CD4-positive, alpha-beta T cell treated with Interleukin-17A for 4 hours (primary cell): Measurements from ENCODE around the gene YAE1.

Experiments
- DNase-seq: peaks from one replicate; pipeline ENCODE4 v3.0.0-alpha.2; 2020; ENCODE audit warnings: mixed read lengths

Gene YAE1

GRCh38 chr7:39557222-39557621 lies 9.0 kb upstream of the YAE1 start:
- DNase-seq: no peak

GRCh38 chr7:39557911-39558310 lies 8.3 kb upstream of the YAE1 start:
- DNase-seq: no peak

DNA sequence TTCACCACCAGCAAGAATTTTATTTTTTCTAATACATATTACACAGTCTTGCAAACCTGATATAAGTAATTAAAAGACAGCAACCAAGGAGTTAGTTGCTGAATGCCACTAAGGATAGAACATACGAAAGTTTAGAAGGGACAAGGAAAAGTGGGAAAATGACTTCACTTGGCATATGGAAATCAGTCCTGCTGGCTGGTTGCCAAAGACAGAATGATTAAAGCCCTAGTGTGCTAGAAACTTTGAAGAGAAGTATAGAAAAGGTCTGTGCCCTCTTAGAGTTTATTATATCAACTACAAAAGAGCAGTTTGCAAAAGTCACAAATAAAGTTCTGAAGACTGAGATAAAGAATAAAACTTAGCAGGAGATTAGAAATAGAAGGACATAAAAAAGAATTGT lies 5.8 kb upstream of the YAE1 start:
- DNase-seq: no peak

- no peak for DNase-seq
Measured at GRCh38 chr7:39560997-39561396, 5.2 kb upstream of the YAE1 start.

- no peak for DNase-seq
Measured at GRCh38 chr7:39565538-39565937, 666 bp upstream of the YAE1 start.

- no peak for DNase-seq
Measured at GRCh38 chr7:39567294-39567693, 1.1 kb downstream of the YAE1 start.

DNA sequence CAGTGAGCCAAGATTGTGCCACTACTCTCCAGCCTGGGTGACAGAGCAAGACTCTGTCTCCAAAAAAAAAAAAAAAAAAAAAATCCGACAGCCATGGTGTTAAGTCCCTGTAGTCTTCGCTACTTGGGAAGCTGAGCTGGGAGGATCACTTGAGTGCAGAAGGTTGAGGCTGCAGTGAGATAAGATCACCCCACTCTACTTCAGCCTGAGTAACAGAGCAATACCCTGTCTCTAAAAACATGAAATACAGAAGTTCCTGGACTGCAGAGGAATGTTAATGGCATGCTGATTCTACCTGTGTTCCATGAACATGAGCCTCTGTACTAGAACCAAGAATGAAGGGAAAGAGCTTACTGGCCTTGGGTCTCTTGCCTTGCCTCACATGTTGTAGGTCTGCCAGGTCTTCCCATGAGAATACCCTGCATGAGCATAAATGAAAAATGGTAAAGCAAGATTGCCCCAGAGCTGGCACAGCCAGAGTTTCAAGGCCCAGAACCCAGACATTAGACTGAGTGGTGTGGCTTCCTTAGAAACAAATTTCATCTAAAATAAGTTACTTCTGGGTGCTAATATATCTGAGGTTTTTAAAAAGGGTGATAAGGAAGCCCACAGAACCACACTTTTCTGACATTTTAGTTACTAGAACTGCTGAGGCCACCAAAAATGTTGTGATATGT lies 8.6 kb downstream of the YAE1 start:
- DNase-seq: no peak

DNA sequence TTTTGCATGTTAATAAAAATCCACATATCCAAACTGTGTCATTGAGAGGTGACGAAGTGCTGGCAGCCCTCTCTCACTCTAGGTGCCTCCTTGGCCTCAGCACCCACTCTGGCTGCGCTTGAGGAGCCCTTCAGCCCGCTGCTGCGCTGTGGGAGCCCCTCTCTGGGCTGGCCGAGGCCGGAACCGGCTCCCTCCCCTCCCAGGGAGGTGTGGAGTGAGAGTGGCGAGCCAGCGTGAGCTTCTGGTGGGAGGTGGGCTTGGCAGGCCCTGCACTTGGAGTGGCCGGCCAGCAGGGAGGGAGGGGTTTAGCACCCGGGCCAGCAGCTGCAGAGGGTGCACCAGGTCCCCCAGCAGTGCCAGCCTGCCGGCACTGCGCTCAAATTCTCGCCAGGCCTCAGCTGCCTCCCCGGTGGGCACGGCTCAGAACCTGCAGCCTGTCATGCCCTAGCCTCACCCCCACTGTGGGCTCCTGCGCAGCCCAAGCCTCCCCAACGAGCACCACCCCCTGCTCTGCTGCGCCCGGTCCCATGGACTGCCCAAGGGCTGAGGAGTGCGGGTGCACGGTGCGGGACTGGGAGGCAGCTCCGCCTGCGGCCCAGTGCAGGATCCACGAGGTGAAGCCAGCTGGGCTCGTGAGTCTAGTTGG lies 11.1 kb downstream of the YAE1 start:
- DNase-seq: no peak

DNA sequence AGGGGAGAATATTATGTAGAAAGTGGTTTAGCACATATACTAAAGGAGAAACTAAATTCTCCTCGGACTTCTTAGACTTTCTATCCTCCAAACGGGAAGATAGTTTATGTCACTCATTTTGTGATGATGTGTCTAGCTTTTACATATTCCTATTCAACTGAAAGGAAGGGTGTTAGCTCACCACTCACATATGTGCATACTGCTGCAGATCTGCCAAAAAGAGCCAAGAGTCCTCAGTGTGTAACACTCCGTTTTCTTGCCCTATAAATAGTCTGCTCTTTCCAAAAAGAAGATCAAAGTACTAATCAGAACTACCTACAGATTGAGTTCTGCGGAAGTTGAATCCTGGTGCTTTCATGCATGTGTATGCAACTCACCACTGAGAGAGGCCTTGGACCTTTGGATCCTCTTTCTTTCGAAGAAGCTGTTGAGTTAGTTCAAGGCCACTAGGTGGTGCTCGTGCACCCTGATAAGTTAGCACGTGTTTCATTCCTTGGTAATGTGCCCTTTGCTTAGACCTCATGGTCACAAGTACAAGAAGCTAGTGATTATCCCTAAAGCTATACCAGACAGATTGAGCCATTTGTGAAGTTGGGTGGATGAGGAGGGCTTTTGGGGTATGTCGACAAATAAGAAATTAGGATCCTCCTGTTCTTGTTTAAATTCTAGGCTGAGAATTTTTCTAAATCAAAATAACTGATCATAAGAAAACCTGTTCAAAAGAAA lies 14.1 kb downstream of the YAE1 start:
- DNase-seq: peak; percentile 90

- no peak for DNase-seq
Measured at GRCh38 chr7:39582536-39582935, 16.3 kb downstream of the YAE1 start.

DNA sequence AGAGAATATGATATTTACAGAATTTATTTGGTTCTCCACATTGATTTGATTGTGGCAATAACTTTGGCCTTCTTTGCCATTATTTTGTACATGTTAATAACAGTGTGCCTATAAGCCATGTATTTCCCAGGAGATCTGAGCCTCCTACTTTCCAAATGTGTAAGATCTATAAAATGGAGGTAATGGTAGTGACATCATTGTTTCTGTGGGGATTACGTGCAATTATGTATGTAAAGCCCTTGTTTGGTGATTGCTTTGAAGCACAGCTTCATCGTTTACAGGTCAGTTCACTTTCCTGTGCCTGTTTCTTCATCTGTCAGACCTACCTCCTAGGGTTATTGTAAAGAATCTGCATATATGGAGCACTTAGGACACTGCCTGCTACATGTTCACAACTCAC lies 17.3 kb downstream of the YAE1 start:
- DNase-seq: no peak

GRCh38 chr7:39587393-39587792 lies 21.2 kb downstream of the YAE1 start:
- no peak for DNase-seq

GRCh38 chr7:39588416-39588815 lies 22.2 kb downstream of the YAE1 start:
- no peak for DNase-seq

DNA sequence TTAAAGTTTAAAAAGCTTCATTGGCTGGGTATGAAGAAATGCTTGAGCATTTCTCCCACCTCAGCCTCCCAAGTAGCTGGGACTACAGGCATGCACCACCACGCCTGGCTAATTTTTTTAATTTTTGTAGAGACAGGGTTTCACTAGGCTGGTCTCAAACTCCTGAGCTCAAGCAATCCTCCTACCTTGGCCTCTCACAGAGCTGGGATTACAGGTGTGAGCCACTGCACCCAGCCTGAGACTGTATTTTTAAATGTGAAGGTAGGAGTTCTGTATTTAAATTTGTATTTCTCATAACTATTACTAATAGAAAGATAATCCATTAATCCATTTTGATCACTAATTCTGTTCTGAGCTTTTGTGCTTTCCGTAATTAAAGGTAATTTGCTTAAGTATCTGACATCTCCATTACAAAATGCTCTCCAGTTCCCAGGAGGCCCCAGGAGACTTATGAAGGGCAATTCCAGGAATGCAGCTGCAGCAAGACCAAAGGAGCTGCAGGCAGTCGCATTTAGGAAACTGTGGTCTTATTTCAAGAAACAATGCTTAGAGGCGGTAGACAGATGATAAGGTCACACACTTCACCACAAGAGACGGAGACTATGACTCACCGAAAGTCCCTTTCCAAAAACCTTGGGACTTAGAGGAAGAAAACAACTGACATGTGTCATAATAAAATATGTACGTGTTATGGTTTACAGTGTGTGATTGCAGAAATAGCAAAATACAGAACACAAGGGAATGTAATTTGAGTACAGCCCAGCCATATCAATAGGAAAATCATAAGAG lies 23.3 kb downstream of the YAE1 start:
- peak; percentile 63 for DNase-seq

GRCh38 chr7:39592586-39592985 lies 26.4 kb downstream of the YAE1 start:
- DNase-seq: no peak

DNA sequence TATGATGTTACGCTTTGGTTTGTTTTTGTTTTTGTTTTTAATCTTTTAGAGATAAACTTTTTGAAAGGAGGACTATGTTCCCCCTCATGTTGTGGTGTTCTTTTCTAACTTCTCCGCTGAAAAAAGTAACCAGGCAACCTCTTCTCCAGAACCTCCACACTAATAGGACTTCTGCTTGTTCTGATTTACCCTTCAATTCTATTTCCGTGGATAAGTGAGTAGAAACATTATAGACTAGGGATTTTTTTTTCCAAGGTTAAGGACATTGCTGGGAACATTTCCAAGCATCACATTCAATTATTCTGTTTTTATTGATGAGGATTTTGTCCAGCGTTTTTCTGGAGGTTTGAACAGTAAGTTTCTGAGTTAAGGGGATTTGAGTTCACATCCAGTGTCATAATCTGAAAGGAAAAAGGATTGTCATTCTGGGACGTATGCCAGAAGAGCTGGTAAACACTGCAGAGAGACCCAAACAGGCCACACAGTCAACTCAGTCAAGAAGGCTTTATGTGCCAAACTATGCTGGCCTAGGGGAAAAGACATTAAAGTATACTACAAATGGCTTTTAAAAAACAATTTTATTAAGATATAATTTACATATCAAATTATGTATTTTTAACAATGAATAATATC lies 28.9 kb downstream of the YAE1 start:
- no peak for DNase-seq

- DNase-seq: no peak
Measured at GRCh38 chr7:39602351-39602750, 36.1 kb downstream of the YAE1 start.

DNA sequence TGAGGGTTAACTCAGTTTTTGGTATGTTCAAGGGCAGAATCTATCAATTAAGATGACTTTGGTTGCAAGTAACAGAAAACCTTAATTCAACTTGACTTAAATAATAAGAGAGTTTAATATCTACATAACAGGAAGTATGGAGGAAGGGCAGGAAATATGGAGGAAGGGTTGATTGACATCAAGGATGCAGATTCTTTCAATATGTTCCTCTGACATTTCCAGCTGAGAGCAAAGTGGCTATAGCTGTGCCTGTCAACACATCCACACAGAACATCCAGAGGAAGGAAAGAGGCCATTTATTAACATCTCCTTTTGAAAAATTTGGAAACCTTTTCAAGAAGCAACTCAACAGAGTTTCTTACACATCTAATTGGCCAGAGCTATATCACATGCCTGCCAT lies 37.7 kb downstream of the YAE1 start:
- DNase-seq: no peak

DNA sequence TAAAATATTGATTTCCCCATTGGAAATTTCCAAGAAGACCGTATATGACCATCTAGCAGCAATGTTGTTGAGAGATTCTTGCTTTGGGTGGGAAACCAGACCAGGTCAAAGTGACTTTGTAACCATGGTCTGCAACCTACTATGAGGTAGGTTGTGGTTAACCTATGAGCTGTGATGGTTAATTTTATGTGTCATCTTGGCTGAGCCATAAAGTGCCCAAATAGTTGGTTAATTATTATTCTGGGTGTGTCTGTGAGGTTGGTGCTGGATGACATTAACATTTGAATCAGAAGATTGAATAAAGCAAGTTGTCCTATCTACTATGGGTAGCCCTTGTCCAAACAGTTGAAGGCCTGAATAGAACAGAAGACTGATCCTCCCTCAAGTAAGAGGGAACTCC lies 38.9 kb downstream of the YAE1 start:
- DNase-seq: no peak

- no peak for DNase-seq
Measured at GRCh38 chr7:39606352-39606751, 40.1 kb downstream of the YAE1 start.

DNA sequence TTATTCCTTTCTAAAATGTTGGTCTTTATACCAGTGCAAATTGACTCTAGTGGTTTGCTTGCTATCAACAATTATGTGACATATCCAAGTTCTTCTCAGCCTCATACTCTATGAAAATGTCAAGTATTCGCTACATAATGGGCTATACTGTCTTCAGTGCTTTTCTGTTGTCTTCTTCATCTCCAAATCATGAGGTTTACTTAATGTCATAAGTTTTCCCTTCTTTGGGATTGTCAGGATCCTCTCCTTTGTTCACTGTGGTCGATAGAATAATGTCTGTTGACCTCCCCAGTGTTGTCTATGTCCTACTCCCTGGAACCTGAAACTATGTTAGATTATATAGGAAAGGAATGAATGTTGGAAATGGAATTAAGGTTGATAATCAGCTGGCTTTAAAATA lies 40.7 kb downstream of the YAE1 start:
- no peak for DNase-seq

- no peak for DNase-seq
Measured at GRCh38 chr7:39607865-39608264, 41.7 kb downstream of the YAE1 start.

- DNase-seq: no peak
Measured at GRCh38 chr7:39608278-39608677, 42.1 kb downstream of the YAE1 start.
